ENCODE data around the gene ZNF436. TPM values are rescaled to one million over a fixed set of nuclear protein-coding genes. Genes with fewer than 3 reads are reported as not detected.
A peak's percentile ranks its signal among the peaks of the same experiment; 100 is the strongest.
"Not testable (repeated sequence)": the region's sequence is repeated elsewhere in the genome, so short reads cannot be mapped to it uniquely, and the experiment has no call there.

Gene ZNF436
- total and polyA plus RNA-seq, 2 donors: 11.3 to 64.9 TPM

- Histone ChIP-seq H3K4me3 (ENCODE audit: low read depth, low read length) (peak overlapping the region; percentile 97), H3K27ac (ENCODE audit: low read depth) (peak overlapping the region; percentile 97), H3K36me3 (ENCODE audit: insufficient read depth) (no peaks in the 10 kb centered on the region), H3K4me1 (ENCODE audit: insufficient read depth) (peaks cover 3% of the 10 kb centered on the region)
- WGBS: under 1% methylated on average over 66 of the region's 66 CpGs
- DNase-seq (ENCODE audit: extremely low spot score): peak; percentile 46
Observed at GRCh38 chr1:23343221-23344110, 26.2 kb downstream of the ZNF436 start.

- H3K4me1 ChIP-seq (ENCODE audit: insufficient read depth): peaks cover 3% of the 10 kb centered on the region
- H3K36me3 ChIP-seq (ENCODE audit: insufficient read depth): peaks cover 1% of the 10 kb centered on the region
- DNase-seq (ENCODE audit: extremely low spot score): no peak
- H3K4me3 ChIP-seq (ENCODE audit: low read depth, low read length): peak overlapping the region; percentile 22
- H3K27ac ChIP-seq (ENCODE audit: low read depth): no peak overlapping the region
- WGBS: 8% methylated on average over 10 of the region's 10 CpGs
Observed at GRCh38 chr1:23341931-23342692, 27.5 kb downstream of the ZNF436 start.

- no peak overlapping the region for H3K4me3 ChIP-seq (ENCODE audit: low read depth, low read length)
- H3K4me1 ChIP-seq (ENCODE audit: insufficient read depth): peaks cover 3% of the 10 kb centered on the region
- WGBS: 68% methylated on average over 4 of the region's 4 CpGs
- no peak overlapping the region for H3K27ac ChIP-seq (ENCODE audit: low read depth)
- H3K36me3 ChIP-seq (ENCODE audit: insufficient read depth): peaks cover 4% of the 10 kb centered on the region
- no peak for DNase-seq (ENCODE audit: extremely low spot score)
Observed at GRCh38 chr1:23339632-23340031, 30.0 kb downstream of the ZNF436 start.

GRCh38 chr1:23337869-23338268 is 31.8 kb downstream of the ZNF436 start:
- H3K4me3 ChIP-seq (ENCODE audit: low read depth, low read length): no peak overlapping the region
- H3K36me3 ChIP-seq (ENCODE audit: insufficient read depth): peaks cover 7% of the 10 kb centered on the region
- no peak overlapping the region for H3K27ac ChIP-seq (ENCODE audit: low read depth)
- WGBS: 75% methylated on average over 2 of the region's 2 CpGs
- H3K4me1 ChIP-seq (ENCODE audit: insufficient read depth): peaks cover 3% of the 10 kb centered on the region
- no peak for DNase-seq (ENCODE audit: extremely low spot score)

GRCh38 chr1:23331713-23332112 is 37.9 kb downstream of the ZNF436 start:
- H3K4me3 ChIP-seq (ENCODE audit: low read depth, low read length): no peak overlapping the region
- WGBS: 92% methylated on average over 8 of the region's 8 CpGs
- no peaks in the 10 kb centered on the region for H3K4me1 ChIP-seq (ENCODE audit: insufficient read depth)
- H3K36me3 ChIP-seq (ENCODE audit: insufficient read depth): peaks cover 5% of the 10 kb centered on the region
- H3K27ac ChIP-seq (ENCODE audit: low read depth): no peak overlapping the region
- DNase-seq (ENCODE audit: extremely low spot score): no peak

- WGBS: 89% methylated on average over 1 of the region's 1 CpG
- no peaks in the 10 kb centered on the region for H3K4me1 ChIP-seq (ENCODE audit: insufficient read depth)
- no peak for DNase-seq (ENCODE audit: extremely low spot score)
- no peak overlapping the region for H3K4me3 ChIP-seq (ENCODE audit: low read depth, low read length)
- peaks cover 5% of the 10 kb centered on the region for H3K36me3 ChIP-seq (ENCODE audit: insufficient read depth)
- no peak overlapping the region for H3K27ac ChIP-seq (ENCODE audit: low read depth)
Observed at GRCh38 chr1:23330846-23331245, 38.8 kb downstream of the ZNF436 start.

GRCh38 chr1:23325393-23325792 is 44.2 kb downstream of the ZNF436 start:
- Histone ChIP-seq H3K4me3 (ENCODE audit: low read depth, low read length) (no peak overlapping the region), H3K36me3 (ENCODE audit: insufficient read depth) (peaks cover 4% of the 10 kb centered on the region), H3K27ac (ENCODE audit: low read depth) (no peak overlapping the region), H3K4me1 (ENCODE audit: insufficient read depth) (no peaks in the 10 kb centered on the region)
- WGBS: 79% methylated on average over 2 of the region's 2 CpGs
- DNase-seq (ENCODE audit: extremely low spot score): no peak

- 36% methylated on average over 1 of the region's 1 CpG for WGBS
- no peak overlapping the region for H3K27ac ChIP-seq (ENCODE audit: low read depth)
Observed at GRCh38 chr1:23322770-23323169, 46.9 kb downstream of the ZNF436 start.

GRCh38 chr1:23310280-23310679 is 59.4 kb downstream of the ZNF436 start:
- H3K4me3 ChIP-seq (ENCODE audit: low read depth, low read length); H3K27ac ChIP-seq (ENCODE audit: low read depth); H3K36me3 ChIP-seq (ENCODE audit: insufficient read depth); H3K4me1 ChIP-seq (ENCODE audit: insufficient read depth); DNase-seq (ENCODE audit: extremely low spot score): not testable (repeated sequence)
- WGBS: 92% methylated on average over 7 of the region's 7 CpGs

More at GRCh38 chr1:23322770-23323169, 46.9 kb downstream of the ZNF436 start:
- Histone ChIP-seq H3K4me1 (ENCODE audit: insufficient read depth) (no peaks in the 10 kb centered on the region), H3K36me3 (ENCODE audit: insufficient read depth) (peaks cover 11% of the 10 kb centered on the region), H3K4me3 (ENCODE audit: low read depth, low read length) (no peak overlapping the region)
- no peak for DNase-seq (ENCODE audit: extremely low spot score)

Other genes starting within 250 kb of the ZNF436 start
- 25.0 TPM for gene LUZP1, start 201.0 kb downstream of the ZNF436 start, total RNA-seq
- gene LUZP1, start 201.0 kb downstream of the ZNF436 start, polyA plus RNA-seq: 13.5 TPM
- gene HTR1D, start 152.3 kb downstream of the ZNF436 start, total RNA-seq: 0.11 TPM
- 0.05 TPM for gene HTR1D, start 152.3 kb downstream of the ZNF436 start, polyA plus RNA-seq
- 181 TPM for gene HNRNPR, start 25.6 kb downstream of the ZNF436 start, total RNA-seq
- gene HNRNPR, start 25.6 kb downstream of the ZNF436 start, polyA plus RNA-seq: 88.5 TPM
- gene TCEA3, start 54.9 kb upstream of the ZNF436 start, total RNA-seq: 44.8 TPM
- 28.5 TPM for gene TCEA3, start 54.9 kb upstream of the ZNF436 start, polyA plus RNA-seq
- gene ASAP3, start 114.3 kb upstream of the ZNF436 start, total RNA-seq: 44.3 TPM
- gene ASAP3, start 114.3 kb upstream of the ZNF436 start, polyA plus RNA-seq: 28.0 TPM
- 2.9 TPM for gene E2F2, start 161.4 kb upstream of the ZNF436 start, total RNA-seq
- 0.08 TPM for gene E2F2, start 161.4 kb upstream of the ZNF436 start, polyA plus RNA-seq
- gene ID3, start 189.7 kb upstream of the ZNF436 start, total RNA-seq: 152 TPM
- gene ID3, start 189.7 kb upstream of the ZNF436 start, polyA plus RNA-seq: 299 TPM

All from urinary bladder (tissue), 4 donors.